Pancreas (tissue), 10 donors: ENCODE results near the gene GPR152. TPM values are rescaled to one million over a fixed set of nuclear protein-coding genes. Genes with fewer than 3 reads are reported as not detected.

Experiments
- ATAC-seq, 4 donors: fragments of 200-7000 bp; cut with Tn5 transposase; one replicate each; pipeline versions ENCODE4 v1.8.0 to v1.9.1; 2020; ENCODE audit warnings: mild to moderate bottlenecking in 4 of 4, moderate library complexity in 4 of 4
- DNase-seq, 6 donors: peaks; one replicate each; pipeline ENCODE4 v3.0.0-alpha.2; 2020
- FAIRE-seq: peaks from 2 replicates; lab custom pipeline; 2012; peaks lifted over from hg19 to GRCh38; lab: Jason Lieb, UNC
- H3K27ac ChIP-seq, 4 donors: fragments of 200-600 bp; sonication (generic); 1 replicate in 3 of 4; 2 replicates in 1 of 4; pipeline versions ENCODE4 v1.5.0 to v1.8.0; 2020
- H3K27me3 ChIP-seq, 4 donors: fragments of 200-600 bp; one replicate each; pipeline ENCODE4 v1.8.0; 2021
- H3K36me3 ChIP-seq, 3 donors: fragments of 200-600 bp; sonication (generic) in 1 of 3; one replicate each; pipeline versions ENCODE4 v1.5.0 to v1.8.0; 2020 to 2021
- H3K4me1 ChIP-seq, 3 donors: fragments of 200-600 bp; one replicate each; pipeline ENCODE4 v1.8.0; 2021
- H3K4me3 ChIP-seq, 4 donors: fragments of 200-600 bp; sonication (generic) in 2 of 4; one replicate each; pipeline versions ENCODE4 v1.5.0 to v1.8.0; 2020 to 2021
- H3K9me3 ChIP-seq, 4 donors: fragments of 200-600 bp; one replicate each; pipeline ENCODE4 v1.8.0; 2021
- CTCF ChIP-seq, 4 donors: fragments of 200-600 bp; sonication (generic) in 3 of 4; IDR thresholded peaks; one replicate each; pipeline versions ENCODE4 v1.5.0 to v1.8.0; 2021; ENCODE audit warnings: antibody characterized with exemption in 4 of 4
- WGBS, 2 donors: extraction: QIAGEN DNeasy Blood & Tissue Kit; methylation state at CpG; one replicate each; pipeline ENCODE4 v1.1.7; 2013; 5-methylcytosine and 5-hydroxymethylcytosine counted together
- intact Hi-C, 3 donors: fragments of 100-400 bp; cut with DNase I; formaldehyde crosslinking; loops; one replicate each; pipeline versions ENCODE4 v1.11.1 to v1.14.2; 2022
- polyA plus RNA-seq, 2 donors: library from polyadenylated mRNA; stranded (reverse); fragments of 200-250 nt; gene quantifications; one replicate each; pipeline ENCODE4 v1.2.3, GENCODE V29; 2013
- total RNA-seq, 6 donors: library from RNA; stranded (reverse); fragmentation: NEBNext Ultra II Directional in 4 of 6; extraction: Animal tissue kit (Norgen Biotek cat#: 25700) in 4 of 6; gene quantifications; one replicate each; pipeline versions ENCODE4 v1.2.1 to v1.2.4, GENCODE V29; 2021 to 2023
- donor health status: healthy with polysubstance abuse.
- donor health status: DM: no; HTN: no; CAD: no; lungs with moderate emphysema.
- donor health status: DM: no; HTN: no; CAD: no.
- donor health status: control.
- donor health status: control.
- donor health status: Bipolar disorder and iron deficiency.
- donor health status: DM: yes; HTN: yes; CAD: no.
- donor health status: DM: no; HTN: no; CAD: no.
- donor health status: DM: no; HTN: no; CAD: no.
- donor health status: DM: yes; HTN: yes; CAD: no.

The GPR152 gene
- total and polyA plus RNA-seq, 8 donors, result not detected

GRCh38 chr11:67423891-67424613, 28.5 kb downstream of the GPR152 start:
- 87 to 93% methylated on average over 34 of the region's 34 CpGs for WGBS, 2 donors
- Histone ChIP-seq H3K27ac (no peak overlapping the region), H3K36me3 (no peaks in the 10 kb centered on the region), H3K9me3 (no peaks in the 10 kb centered on the region), H3K4me1 (peaks cover 0 to 19% (median 18%) of the 10 kb centered on the region in 3 donors), H3K4me3 (no peak overlapping the region), H3K27me3 (no peaks in the 10 kb centered on the region)
- FAIRE-seq (no peak), ATAC-seq (no peak), DNase-seq (peak in 1 of 6 donors; percentile 71)
- intact Hi-C loops, result no loop called here
- no peak for TF ChIP-seq CTCF (IDR thresholded peaks at IDR 0.05)

GRCh38 chr11:67423466-67423865, 29.1 kb downstream of the GPR152 start:
- no peak for ATAC-seq
- Histone ChIP-seq H3K4me3 (no peak overlapping the region), H3K4me1 (peaks cover 0 to 18% (median 16%) of the 10 kb centered on the region in 3 donors), H3K9me3 (no peaks in the 10 kb centered on the region), H3K36me3 (no peaks in the 10 kb centered on the region), H3K27me3 (no peaks in the 10 kb centered on the region), H3K27ac (no peak overlapping the region)
- intact Hi-C loops, result no loop called here
- no peak for FAIRE-seq
- peak in 1 of 6 donors; percentile 34 for DNase-seq
- no peak for TF ChIP-seq CTCF (IDR thresholded peaks at IDR 0.05)
- WGBS, 2 donors, result 92 to 94% methylated on average over 13 of the region's 13 CpGs

- DNase-seq (peak in 1 of 6 donors; percentile 46), FAIRE-seq (no peak), ATAC-seq (no peak)
- intact Hi-C loops, result no loop called here
- peaks cover 0 to 18% (median 16%) of the 10 kb centered on the region in 3 donors for H3K4me1 ChIP-seq
- no peak overlapping the region for H3K27ac ChIP-seq
- H3K9me3 ChIP-seq, result no peaks in the 10 kb centered on the region
- 81 to 86% methylated on average over 5 to 6 of the region's 6 CpGs for WGBS, 2 donors
- H3K27me3 ChIP-seq, result no peaks in the 10 kb centered on the region
- H3K36me3 ChIP-seq, result no peaks in the 10 kb centered on the region
- no peak overlapping the region for H3K4me3 ChIP-seq
- TF ChIP-seq CTCF (IDR thresholded peaks at IDR 0.05), result no peak
These were observed 29.6 kb downstream of the GPR152 start for GRCh38 chr11:67422891-67423290.

DNA sequence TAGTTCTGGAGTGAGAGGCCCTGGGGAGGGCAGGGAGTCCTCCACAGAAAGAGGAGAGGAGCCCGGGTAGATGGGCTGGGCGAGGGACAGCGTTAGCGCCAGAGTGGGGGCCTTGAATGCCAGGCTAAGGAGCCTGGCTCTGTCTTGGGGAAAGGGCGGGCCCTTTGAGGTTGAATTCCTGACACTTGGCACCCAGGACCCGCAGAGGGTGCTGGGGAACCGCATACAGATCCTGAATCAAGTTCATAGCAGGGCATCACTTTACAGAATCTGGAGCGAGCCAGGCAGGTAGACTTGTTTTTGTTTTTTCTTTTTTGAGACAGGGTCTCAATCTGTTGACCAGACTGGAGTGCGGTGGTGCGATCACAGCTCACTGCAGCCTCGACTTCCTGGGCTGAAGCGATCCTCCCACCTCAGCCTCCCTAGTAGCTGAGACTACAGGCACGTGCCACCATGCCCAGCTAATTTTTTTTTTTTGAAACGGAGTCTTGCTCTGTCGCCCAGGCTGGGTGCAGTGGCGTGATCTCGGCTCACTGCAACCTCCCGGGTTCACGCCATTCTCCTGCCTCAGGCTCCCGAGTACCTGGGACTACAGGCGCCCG, 31.0 kb downstream of the GPR152 start:
- TF ChIP-seq CTCF (IDR thresholded peaks at IDR 0.05), result no peak
- 68 to 69% methylated on average over 22 of the region's 22 CpGs for WGBS, 2 donors
- H3K4me1 ChIP-seq, result peaks cover 0 to 13% (median 11%) of the 10 kb centered on the region in 3 donors
- FAIRE-seq (no peak), ATAC-seq (peak; percentile 9 to 21 (median 13)), DNase-seq (peak in 1 of 6 donors; percentile 48)
- peak overlapping the region in 2 of 4 donors; percentile 66 to 70 for H3K4me3 ChIP-seq
- H3K27me3 ChIP-seq, result no peaks in the 10 kb centered on the region
- H3K36me3 ChIP-seq, result no peaks in the 10 kb centered on the region
- intact Hi-C loops, result no loop called here
- peak overlapping the region in 3 of 4 donors; percentile 40 to 95 (median 91) for H3K27ac ChIP-seq
- no peaks in the 10 kb centered on the region for H3K9me3 ChIP-seq
